ENCODE measurements around the gene HLA-G.

DNA sequence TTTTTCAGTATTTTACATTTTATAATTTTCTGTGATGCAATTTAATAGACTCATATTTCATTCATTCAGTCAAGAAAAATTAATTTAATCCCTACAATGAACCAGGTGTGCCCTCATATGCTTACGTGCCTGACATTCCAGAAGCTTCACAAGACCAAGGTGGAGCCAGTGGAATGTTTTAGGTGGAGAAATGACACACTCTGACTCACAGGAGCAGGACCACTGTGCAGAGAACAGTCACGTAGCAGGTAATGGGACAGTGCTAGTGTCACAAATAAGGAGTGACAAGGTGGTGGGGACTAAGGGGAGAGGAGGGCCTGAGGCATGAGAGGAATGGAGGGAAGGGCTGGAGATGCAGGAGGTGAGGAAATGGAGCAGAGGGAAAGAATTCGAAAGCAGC is 37.0 kb upstream of the HLA-G start:
- TF ChIP-seq, protein P1, sequence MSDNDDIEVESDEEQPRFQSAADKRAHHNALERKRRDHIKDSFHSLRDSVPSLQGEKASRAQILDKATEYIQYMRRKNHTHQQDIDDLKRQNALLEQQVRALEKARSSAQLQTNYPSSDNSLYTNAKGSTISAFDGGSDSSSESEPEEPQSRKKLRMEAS (CRISPR knock-in tag; IDR thresholded peaks at IDR 0.05), result no peak
- TF ChIP-seq EHMT2 (IDR thresholded peaks at IDR 0.05), result no peak
- TF ChIP-seq E2F4 (CRISPR knock-in tag; IDR thresholded peaks at IDR 0.05; ENCODE audit: low read depth), result no peak
- TF ChIP-seq CEBPB (tag; IDR thresholded peaks at IDR 0.05), result no peak
- no peak for TF ChIP-seq CTCF (IDR thresholded peaks at IDR 0.05 in 2 of 3, conservative IDR thresholded peaks at IDR 0.05 in 1 of 3; ENCODE audit: insufficient read depth in 2 of 3, low read depth in 1 of 3, low read length in 3 of 3)
- no peak for TF ChIP-seq ZNF561 (CRISPR knock-in tag; conservative IDR thresholded peaks at IDR 0.05)
- no peak for TF ChIP-seq FOSL1 (tag; conservative IDR thresholded peaks at IDR 0.05)
